GM18511 (cell line): ENCODE measurements around the gene CSGALNACT2.

Experiments
- ATAC-seq: cut with Tn5 transposase; IDR thresholded peaks from one replicate; pipeline ENCODE4 v1.9.1; 2021; ENCODE audit warnings: mild to moderate bottlenecking, moderate library complexity; ENCODE audit not compliant: unreplicated experiment

Gene CSGALNACT2

DNA sequence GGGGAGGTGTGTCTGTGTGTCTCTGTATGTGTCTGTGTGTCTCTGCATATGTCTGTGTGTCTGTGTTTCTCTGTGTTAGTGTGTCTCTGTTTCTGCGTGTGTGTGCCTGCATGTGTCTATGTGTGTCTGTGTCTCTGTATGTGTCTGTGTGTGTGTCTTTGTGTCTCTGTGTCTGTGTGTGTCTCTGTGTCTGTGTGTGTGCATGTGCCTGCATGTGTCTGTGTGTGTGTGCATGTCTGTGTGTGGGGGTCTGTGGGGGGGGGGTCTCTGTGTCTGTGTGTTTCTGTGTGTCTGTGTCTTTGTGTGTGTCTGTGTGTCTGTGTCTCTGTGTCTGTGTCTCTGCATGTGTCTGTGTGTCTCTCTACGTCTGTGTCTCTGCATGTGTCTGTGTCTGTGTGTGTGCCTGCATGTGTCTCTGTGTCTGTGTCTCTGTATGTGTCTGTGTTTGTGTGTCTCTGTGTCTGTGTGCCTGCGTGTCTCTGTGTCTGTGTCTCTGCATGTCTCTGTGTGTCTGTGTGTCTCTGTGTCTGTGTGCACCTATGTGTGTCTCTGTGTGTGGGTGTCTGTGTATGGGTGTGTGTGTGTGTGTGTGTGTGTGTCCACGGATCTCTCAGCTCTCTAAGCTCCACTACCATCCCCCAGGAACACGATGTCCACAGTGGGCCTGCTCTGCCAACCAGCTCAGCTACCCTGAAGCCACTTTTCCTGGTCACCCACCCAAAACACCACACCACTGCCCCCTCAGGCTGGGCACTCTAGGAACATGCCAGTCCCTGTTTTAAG is 87.0 kb downstream of the CSGALNACT2 start:
- no peak for ATAC-seq

DNA sequence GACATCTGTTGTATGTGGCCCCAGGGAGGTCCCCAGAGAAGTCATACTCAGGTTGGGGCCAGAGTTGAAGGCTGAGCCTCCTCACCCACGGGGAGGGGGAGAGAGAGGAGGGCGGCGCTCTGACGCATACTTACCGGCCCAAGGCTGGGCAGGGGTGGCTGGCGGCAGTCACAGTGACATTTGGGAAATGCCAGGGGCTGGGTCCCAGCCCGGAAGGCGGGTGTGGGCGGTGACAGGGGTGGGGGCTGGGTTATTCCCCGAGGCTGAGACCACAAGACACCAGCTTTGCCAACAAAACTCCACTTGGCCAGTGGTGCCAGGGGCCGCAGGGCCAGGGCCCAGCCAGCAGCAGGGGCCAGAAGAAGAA is 87.5 kb downstream of the CSGALNACT2 start:
- peak; percentile 34 for ATAC-seq

DNA sequence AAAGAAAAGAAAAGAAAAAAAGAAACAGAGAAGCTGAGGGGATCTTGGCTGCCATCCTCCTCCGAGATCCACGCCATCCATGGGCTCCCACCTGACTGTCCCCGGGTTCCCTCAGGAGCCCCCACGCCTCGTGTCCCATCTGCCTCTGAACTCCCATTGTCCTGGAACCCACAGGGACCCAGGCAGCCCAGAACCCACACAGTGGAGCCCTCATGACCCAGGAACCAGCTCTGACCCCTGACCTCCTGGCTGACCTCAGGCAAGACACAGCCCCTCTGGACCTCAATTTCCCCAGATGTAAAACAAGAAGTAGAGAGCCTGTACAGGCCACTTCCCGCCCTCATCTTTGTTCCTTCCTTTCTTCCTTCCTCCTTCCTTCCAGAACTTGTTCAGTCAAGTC is 88.2 kb downstream of the CSGALNACT2 start:
- ATAC-seq, result no peak

DNA sequence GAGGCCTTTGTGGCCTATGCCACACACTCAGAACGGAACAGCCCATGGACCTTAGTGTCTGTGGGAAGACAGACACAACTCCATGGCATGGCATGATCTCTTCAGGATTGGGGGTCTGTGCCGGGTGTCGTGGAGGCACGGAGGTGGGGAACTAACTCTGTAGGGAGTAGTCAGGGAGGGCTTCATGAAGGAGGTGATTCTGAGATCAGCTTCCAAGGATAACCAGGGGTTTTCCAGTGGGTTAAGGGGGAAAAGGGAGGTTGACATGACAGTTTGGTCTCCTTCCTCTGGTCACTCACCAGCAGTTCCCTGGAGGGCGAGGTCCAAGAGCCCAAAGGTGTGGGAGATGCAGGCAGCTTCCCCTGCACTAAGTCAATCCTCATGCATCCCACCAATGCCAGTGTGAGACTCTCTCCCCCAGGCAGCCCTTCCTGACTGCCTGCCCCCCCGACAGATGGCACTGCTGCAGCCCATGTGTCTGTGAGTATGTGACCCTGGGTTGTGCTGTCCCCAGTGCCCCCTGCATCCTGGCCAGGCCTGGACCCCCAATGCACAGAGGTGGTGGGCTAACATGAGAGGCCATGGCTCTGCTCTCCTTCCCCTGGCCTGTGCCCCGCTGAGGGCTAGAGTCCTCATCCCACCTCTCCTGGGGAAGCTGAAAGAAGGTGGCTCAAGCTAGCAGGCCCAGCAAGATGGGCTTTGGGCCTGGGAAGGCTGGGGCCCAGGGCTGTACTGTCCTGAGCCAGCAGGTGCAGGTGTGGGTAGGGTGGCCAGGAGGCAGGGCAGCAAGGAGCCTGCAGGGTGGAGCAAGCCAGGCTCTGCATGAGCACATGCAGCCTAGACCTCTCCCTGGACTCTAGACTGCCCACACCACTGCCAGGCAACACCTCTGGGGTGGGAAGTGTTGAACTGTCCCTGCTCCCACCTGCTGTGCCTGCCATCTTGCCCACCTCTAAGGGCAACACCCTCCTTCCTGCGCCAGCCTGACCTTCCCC is 88.9 kb downstream of the CSGALNACT2 start:
- ATAC-seq, result no peak

DNA sequence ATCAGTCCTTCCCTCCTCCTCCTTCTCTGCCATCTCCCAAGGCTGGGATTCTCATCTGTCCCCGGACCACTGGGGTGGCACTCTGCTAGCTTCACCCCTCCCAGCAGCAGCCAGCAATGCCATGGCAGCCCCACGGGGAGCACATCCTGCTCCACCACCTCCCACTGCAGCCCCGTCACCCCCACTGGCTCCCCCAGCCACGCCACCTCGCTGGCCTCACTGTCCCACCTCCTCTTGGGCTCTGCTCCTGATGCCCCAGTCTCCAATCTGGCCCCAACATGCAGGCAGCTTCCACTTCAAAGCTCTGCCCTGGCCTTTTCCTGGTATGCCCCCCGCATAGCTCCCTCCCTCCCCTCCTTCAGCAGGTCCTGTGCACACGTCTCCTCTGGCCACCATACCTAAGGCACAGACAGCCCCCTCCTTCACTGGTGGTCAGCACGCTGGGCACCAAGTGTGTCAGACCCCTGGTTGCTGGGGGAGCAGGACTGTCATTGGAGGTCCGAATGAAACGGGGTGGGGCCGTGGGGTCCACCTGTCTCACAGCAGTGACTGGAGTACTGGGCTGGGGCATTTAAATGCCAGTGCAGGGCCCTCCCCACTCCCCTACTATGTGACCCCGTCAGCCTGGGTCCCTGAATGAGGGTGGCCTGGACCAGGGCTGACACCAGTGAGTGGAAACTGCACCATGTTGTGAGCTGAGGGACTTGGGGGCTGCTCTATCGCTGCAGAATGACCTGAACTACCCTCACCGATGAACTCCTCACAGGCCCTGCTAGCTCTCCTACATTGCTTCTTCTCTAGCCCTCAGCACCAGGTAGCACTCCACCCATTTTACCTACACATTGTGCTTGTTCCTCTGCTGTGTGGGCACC is 89.9 kb downstream of the CSGALNACT2 start:
- no peak for ATAC-seq

DNA sequence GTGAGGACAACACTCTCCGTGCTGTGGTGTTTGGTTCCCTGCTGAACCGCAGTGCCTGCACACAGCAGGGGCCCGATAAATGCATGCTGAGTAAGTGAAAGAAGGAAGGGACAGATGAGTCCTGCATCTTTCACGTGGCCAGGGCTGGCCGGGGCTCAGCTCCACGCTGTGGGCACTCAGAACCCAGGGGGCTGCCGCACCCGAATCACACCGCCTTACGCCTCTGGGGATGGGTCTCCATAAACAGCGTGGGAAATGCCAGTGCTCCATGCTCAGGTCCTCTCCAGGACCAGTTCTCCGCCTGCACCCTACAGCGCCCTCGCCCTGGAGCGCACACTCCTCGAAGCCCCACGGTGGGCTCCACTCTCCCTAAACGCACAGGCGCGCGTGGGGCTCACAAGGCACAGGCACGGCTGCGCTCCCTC is 90.5 kb downstream of the CSGALNACT2 start:
- no peak for ATAC-seq

DNA sequence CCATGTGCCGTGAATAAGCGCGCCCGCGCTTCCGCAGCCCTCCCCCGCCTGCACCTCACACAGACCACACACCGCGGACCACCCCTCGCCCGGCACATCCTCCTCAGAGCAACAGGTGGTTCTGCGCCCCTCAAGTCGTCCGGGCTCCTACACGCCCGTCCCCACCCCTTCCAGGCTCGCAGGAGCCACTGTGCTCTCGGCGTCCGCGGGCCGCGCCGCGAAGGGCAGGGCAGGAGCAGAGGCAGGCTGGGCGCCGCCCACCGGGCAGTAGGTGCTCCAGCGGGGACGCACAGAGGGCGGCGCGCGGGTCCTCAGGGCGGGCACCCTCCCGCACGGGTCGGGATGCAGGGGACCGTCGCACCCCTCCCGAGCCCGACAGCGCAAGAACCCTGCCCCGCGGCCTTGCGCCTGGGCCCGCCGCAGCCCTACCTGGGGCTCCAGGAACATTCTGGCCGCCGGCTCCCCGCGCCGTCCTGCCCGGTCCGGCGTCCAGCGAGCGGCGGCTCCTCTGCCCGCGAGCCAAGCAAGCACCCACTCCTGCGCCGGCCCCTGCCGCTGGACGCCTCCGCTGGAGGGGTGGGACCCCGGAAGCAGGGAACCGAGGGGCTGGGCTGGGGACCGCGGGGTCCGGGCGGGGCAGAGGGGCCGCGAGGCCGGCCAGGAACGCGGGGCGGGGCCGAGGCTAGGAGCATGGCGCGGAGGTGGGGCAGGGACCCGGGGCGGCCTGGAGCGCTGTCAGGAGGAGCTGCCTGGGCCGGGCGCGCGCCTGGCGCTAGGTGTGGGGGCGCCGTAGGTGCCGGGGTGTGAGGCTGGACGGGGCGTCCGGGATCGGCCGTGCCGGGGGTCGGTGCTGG is 91.2 kb downstream of the CSGALNACT2 start:
- peak; percentile 31 for ATAC-seq

DNA sequence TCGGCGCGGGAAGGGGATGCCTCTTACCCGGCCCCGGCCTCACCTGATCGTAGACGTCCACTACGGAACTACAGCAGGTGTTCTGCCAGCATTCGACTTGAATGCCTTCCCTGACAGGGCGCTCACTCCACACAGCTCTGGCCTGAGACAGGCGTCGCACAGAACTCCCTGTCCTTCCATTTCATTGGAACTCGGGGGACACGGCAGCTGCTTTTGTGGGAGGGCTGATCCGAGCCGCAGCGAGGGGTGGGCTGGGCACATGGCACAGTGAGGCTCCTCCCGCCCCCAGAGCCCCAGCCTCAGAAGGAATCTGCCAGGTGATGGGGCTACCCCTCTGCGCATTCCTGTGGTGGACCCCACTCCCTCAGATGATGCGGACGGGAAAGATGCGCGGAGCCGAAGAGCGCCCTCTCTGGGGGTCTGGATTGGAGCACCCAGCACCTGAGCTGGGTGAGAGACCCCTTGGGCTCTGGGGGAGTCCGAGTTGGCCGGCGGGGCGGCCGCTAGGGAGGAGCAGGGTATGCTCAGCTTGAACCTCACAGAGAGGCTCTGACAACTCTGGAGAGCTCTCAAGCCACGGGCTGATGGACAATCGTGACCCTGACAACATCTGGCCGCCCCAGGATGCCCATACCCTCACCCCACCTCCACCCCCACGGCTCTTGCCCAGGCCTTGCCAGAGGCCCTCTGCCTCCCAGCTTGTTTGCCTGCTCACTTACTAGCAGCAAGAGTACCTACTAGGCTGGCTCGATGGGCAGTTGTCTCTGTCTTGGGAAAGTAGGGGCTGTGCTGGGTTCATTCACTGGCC is 92.1 kb downstream of the CSGALNACT2 start:
- ATAC-seq, result no peak

DNA sequence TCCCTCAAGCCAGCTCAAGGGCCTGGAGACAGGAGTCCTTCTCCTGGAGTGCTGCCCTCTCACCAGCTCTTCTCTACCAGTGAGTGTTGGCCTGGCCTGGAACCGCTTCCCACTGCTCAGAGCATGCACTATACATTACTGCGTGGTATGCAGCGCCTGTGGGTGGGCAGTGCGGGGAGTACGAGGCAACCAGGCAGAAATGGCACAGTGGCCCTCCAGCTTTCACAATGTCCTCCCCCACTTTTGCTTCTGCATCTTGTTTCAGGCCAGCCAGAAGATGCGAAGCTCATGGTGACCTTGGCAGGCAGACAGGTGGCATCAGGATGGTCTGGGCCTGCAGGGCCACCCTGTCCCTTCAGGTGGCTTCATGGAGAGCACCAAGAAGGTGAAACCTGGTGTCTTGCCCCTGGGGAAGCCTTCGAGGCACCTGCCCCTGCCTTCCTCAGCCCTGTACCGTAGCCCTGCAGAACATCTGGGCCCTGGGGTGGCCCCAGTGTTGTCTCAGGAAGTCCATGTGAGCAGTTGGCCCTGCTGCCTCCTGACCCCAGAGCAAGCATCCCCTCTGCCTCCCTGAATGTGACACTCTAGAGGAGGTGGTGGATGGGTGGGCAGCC is 92.8 kb downstream of the CSGALNACT2 start:
- ATAC-seq, result no peak

DNA sequence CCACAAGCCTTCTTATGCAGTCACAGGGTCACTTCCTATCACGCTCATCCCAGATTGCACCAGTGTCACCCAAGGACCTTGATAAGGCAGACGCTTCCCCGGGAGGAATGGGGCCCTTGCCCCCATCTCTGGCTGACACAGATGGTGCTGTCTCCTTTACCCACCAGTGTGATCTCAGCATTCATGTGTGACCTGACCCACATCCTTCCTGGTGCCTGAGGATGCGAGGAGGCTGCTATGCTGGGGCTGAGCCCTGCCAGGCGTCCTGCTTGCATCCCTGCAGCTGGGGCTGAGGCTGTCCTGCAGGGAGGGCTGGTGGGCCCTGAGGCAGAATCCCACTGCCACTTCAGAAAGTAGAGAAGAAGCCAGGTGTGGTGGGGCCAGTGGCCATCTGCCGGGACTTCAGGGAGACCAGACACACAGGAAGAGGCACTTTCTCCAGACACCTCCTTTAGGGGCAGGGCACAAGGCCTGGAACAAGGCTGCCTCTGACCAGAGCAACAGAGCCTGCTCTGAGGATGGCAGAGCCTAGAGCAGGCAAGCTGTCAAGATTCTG is 93.4 kb downstream of the CSGALNACT2 start:
- ATAC-seq, result no peak

DNA sequence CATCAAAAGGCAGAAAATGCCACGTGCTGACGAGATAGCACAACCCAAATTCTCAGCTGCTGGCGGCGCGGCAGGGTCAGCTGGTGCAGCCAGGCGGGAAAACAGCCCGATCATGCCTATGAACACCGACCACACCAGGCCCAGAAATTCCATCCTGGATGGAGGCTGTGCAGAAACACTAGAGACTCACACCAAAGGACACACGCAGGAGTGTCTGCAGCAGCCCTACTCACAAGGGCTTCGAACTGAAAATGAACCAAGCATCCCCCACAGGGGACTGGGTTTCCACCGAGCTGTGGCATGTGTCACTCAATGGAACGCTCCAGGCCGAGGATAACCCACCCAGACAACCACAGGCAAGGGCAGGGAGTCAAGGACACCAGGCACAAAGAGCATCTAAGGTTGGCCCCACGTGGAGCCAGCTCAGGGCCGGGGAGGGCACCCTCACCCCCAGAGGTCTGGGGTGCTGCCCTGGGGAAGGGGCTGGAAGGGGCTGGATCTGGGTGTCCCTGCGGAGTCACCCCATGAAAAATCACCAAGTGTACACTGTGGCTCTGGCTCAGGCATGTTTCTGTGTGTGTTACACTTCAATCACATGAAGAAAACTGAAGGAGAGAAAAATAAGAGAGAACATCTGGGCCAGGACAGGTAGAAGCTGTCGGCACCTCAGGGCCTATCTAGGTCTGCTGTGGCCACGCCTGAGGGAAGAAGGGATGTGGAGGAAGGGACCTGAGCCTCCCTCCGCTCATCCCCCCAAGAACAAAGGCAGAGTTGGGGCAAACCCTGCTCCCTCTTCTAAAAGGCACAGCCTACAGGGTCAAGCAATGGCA is 95.6 kb downstream of the CSGALNACT2 start:
- no peak for ATAC-seq

DNA sequence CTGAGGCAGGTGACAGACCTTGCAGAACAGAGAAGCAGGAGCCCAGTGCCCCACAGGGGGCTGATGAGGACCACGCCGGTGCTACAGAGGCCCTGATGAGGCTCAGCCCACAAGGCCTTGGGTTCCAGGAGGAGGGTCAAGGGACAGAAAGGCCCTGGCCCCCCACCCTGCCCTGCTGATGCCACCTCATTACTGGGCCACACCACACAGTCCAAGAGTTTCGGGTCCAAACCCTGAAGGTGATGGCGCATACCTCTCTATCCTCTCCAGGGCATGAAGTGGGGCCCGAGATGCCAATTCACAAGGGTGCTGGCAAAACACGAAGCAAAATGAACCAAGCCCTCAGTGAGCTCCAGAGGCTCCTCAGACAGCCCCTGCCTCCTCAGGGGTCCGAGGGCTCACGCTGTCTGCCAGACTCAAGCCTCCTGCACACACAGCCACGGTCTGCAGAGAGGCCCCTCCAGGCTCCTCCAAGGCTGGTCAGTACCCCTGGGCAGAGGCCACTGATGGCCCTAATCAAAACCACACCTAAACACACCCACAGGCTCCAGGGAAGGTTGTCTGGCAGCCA is 96.3 kb downstream of the CSGALNACT2 start:
- ATAC-seq, result no peak
